GM19372 (cell line): ENCODE results near the gene FAM83G.
"Not testable (repeated sequence)": the region's sequence is repeated elsewhere in the genome, so short reads cannot be mapped to it uniquely, and the experiment has no call there.

Experiments used
- ATAC-seq: cut with Tn5 transposase; IDR thresholded peaks from one replicate; pipeline ENCODE4 v1.9.1; 2021; ENCODE audit warnings: mild to moderate bottlenecking, low read depth, moderate library complexity; ENCODE audit not compliant: unreplicated experiment

The FAM83G gene

GRCh38 chr17:18933102-18934058, 71.2 kb downstream of the FAM83G start:
- ATAC-seq = no peak

- ATAC-seq = no peak
Measured at GRCh38 chr17:18932360-18933055, 72.1 kb downstream of the FAM83G start.

GRCh38 chr17:18928628-18929125, 75.9 kb downstream of the FAM83G start:
- ATAC-seq = no peak

GRCh38 chr17:18925187-18925586, 79.4 kb downstream of the FAM83G start:
- no peak for ATAC-seq

GRCh38 chr17:18922596-18922995, 82.0 kb downstream of the FAM83G start:
- not testable (repeated sequence) for ATAC-seq

GRCh38 chr17:18921912-18922451, 82.6 kb downstream of the FAM83G start:
- ATAC-seq = peak; percentile 67

GRCh38 chr17:18921485-18921884, 83.1 kb downstream of the FAM83G start:
- no peak for ATAC-seq

GRCh38 chr17:18920911-18921441, 83.6 kb downstream of the FAM83G start:
- ATAC-seq = no peak

GRCh38 chr17:18919963-18920362, 84.6 kb downstream of the FAM83G start:
- ATAC-seq = no peak
